GOT3 (cell line): ENCODE measurements around the gene HPSE2.
"Not testable (repeated sequence)": the region's sequence is repeated elsewhere in the genome, so short reads cannot be mapped to it uniquely, and the experiment has no call there.

Experiments
- DNase-seq: peaks from one replicate; lab custom pipeline; 2025; ENCODE audit warnings: mixed read lengths; lab: John Stamatoyannopoulos, UW

Gene HPSE2

GRCh38 chr10:98567391-98568133 lies 668.1 kb downstream of the HPSE2 start:
- DNase-seq, result no peak

- DNase-seq, result no peak
Observed at GRCh38 chr10:98563811-98564210, 671.8 kb downstream of the HPSE2 start.

- no peak for DNase-seq
Observed at GRCh38 chr10:98560565-98560964, 675.1 kb downstream of the HPSE2 start.

GRCh38 chr10:98556061-98556460 lies 679.6 kb downstream of the HPSE2 start:
- DNase-seq, result no peak

GRCh38 chr10:98555021-98555619 lies 680.5 kb downstream of the HPSE2 start:
- no peak for DNase-seq

- not testable (repeated sequence) for DNase-seq
Observed at GRCh38 chr10:98541561-98541960, 694.1 kb downstream of the HPSE2 start.

GRCh38 chr10:98539578-98539977 lies 696.1 kb downstream of the HPSE2 start:
- DNase-seq, result no peak

- no peak for DNase-seq
Observed at GRCh38 chr10:98538472-98538871, 697.2 kb downstream of the HPSE2 start.

- no peak for DNase-seq
Observed at GRCh38 chr10:98536551-98536950, 699.1 kb downstream of the HPSE2 start.

GRCh38 chr10:98533746-98534445 lies 701.8 kb downstream of the HPSE2 start:
- no peak for DNase-seq

GRCh38 chr10:98533241-98533640 lies 702.4 kb downstream of the HPSE2 start:
- DNase-seq, result no peak

GRCh38 chr10:98528805-98529183 lies 706.9 kb downstream of the HPSE2 start:
- no peak for DNase-seq

GRCh38 chr10:98528166-98528804 lies 707.4 kb downstream of the HPSE2 start:
- DNase-seq, result no peak

- no peak for DNase-seq
Observed at GRCh38 chr10:98525969-98526368, 709.7 kb downstream of the HPSE2 start.

GRCh38 chr10:98524124-98524523 lies 711.5 kb downstream of the HPSE2 start:
- no peak for DNase-seq

- no peak for DNase-seq
Observed at GRCh38 chr10:98519841-98520240, 715.8 kb downstream of the HPSE2 start.

GRCh38 chr10:98517672-98518071 lies 718.0 kb downstream of the HPSE2 start:
- DNase-seq, result no peak

GRCh38 chr10:98516352-98516751 lies 719.3 kb downstream of the HPSE2 start:
- no peak for DNase-seq

- DNase-seq, result no peak
Observed at GRCh38 chr10:98513704-98514103, 721.9 kb downstream of the HPSE2 start.

- no peak for DNase-seq
Observed at GRCh38 chr10:98511876-98512275, 723.8 kb downstream of the HPSE2 start.

GRCh38 chr10:98510412-98510995 lies 725.1 kb downstream of the HPSE2 start:
- no peak for DNase-seq

GRCh38 chr10:98509745-98510144 lies 725.9 kb downstream of the HPSE2 start:
- DNase-seq, result no peak
